GM21576 (cell line): Measurements from ENCODE around the gene TRIM67.
"Not testable (repeated sequence)": the region's sequence is repeated elsewhere in the genome, so short reads cannot be mapped to it uniquely, and the experiment has no call there.

Experiments
- ATAC-seq: cut with Tn5 transposase; IDR thresholded peaks from one replicate; pipeline ENCODE4 v1.9.1; 2021; ENCODE audit warnings: mild to moderate bottlenecking, moderate library complexity; ENCODE audit not compliant: unreplicated experiment

The TRIM67 gene

GRCh38 chr1:231201979-231202633, 40.2 kb downstream of the TRIM67 start:
- no peak for ATAC-seq

GRCh38 chr1:231203259-231204057, 41.6 kb downstream of the TRIM67 start:
- no peak for ATAC-seq

- ATAC-seq, result no peak
These were observed 45.0 kb downstream of the TRIM67 start for GRCh38 chr1:231206856-231207255.

GRCh38 chr1:231207437-231207836, 45.6 kb downstream of the TRIM67 start:
- no peak for ATAC-seq

GRCh38 chr1:231208980-231209379, 47.1 kb downstream of the TRIM67 start:
- ATAC-seq, result no peak

- no peak for ATAC-seq
These were observed 47.7 kb downstream of the TRIM67 start for GRCh38 chr1:231209531-231209930.

GRCh38 chr1:231210126-231210525, 48.3 kb downstream of the TRIM67 start:
- ATAC-seq, result no peak

GRCh38 chr1:231211005-231211857, 49.4 kb downstream of the TRIM67 start:
- ATAC-seq, result peak; percentile 88

- ATAC-seq, result not testable (repeated sequence)
These were observed 50.4 kb downstream of the TRIM67 start for GRCh38 chr1:231212301-231212700.

GRCh38 chr1:231213831-231214573, 52.1 kb downstream of the TRIM67 start:
- ATAC-seq, result no peak

- ATAC-seq, result no peak
These were observed 53.2 kb downstream of the TRIM67 start for GRCh38 chr1:231214918-231215680.

GRCh38 chr1:231215681-231216385, 54.0 kb downstream of the TRIM67 start:
- no peak for ATAC-seq

GRCh38 chr1:231216498-231216897, 54.6 kb downstream of the TRIM67 start:
- no peak for ATAC-seq

GRCh38 chr1:231217056-231217455, 55.2 kb downstream of the TRIM67 start:
- ATAC-seq, result no peak

GRCh38 chr1:231218078-231218477, 56.2 kb downstream of the TRIM67 start:
- no peak for ATAC-seq

- ATAC-seq, result no peak
These were observed 57.9 kb downstream of the TRIM67 start for GRCh38 chr1:231219422-231220401.

- no peak for ATAC-seq
These were observed 58.9 kb downstream of the TRIM67 start for GRCh38 chr1:231220801-231221200.

GRCh38 chr1:231226156-231226555, 64.3 kb downstream of the TRIM67 start:
- ATAC-seq, result no peak
